DMS79 (cell line): ENCODE results near the gene ARHGDIG.
"Not testable (repeated sequence)": the region's sequence is repeated elsewhere in the genome, so short reads cannot be mapped to it uniquely, and the experiment has no call there.

Experiments used
- DNase-seq: peaks from one replicate; lab custom pipeline; 2025; lab: John Stamatoyannopoulos, UW

The ARHGDIG gene

GRCh38 chr16:331181-331814 lies 50.9 kb downstream of the ARHGDIG start:
- not testable (repeated sequence) for DNase-seq
